Measurements from ENCODE around the gene CRACDL. TPM values are rescaled to one million over a fixed set of nuclear protein-coding genes. Genes with fewer than 3 reads are reported as not detected.

The CRACDL gene
- total RNA-seq, 2 donors from 2014 or later: 4.1 to 20.8 TPM

DNA sequence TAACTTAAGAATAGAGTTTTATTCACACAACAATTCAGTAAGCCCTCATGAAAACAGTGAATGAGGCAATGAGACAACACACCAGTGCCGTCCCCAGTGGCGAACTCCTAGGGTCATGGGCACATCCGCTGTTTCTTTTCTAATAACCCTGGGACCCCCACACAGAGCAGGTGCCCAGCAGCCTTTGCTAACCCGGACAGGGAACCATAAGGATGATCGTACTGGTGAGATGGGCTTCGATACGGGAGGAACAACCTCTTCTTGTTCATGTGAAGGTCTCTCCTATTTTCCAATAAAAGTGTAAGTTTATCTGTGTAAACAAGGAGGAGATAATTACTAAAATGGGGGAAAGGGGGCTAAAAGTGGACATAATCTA, 107.7 kb downstream of the CRACDL start:
- H3K4me1 ChIP-seq (replicated peaks): no peaks in the 10 kb centered on the region

DNA sequence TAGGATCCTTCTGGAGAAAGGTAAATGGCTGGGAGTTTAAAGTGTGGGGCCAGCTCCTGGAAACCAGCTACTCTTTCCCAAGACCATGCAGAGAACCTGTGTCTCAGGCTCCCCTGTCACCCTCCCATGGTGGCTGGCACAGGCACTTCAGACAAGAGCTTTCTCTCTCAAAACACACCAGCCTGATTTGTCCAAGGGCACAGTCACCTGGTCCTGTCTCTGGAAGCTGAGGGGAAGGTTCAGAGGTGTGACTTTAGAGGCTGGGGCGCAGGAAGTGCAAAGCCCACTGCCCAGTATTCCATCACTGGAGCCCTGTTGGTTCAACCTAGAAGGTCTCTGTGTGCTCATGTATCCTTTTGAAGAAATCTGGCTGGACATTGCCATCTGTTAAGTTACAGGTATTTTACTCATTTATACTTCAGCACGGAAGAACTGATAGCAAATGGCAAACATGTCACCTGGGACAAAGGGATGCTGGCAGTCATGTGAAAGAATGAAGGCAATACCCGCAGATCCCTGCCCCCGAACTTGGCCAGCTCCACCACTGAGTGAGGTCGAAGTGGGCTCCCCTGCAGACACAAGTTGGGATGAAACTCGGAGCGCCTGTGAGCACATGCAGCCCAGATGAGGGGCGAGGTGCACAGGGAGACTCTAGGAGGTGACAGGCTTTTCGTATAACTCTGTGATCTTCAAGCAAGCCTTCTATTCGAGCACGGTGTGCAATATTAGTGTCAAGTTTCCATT, 108.2 kb downstream of the CRACDL start:
- Histone ChIP-seq H3K4me1 (replicated peaks) (no peaks in the 10 kb centered on the region), H3K9me3 (no peaks in the 10 kb centered on the region), H3K27me3 (replicated peaks; ENCODE audit: insufficient read depth) (no peaks in the 10 kb centered on the region), H3K36me3 (no peaks in the 10 kb centered on the region), H3K27ac (no peak overlapping the region), H3K4me3 (no peak overlapping the region)
- WGBS: 78% methylated on average over 11 of the region's 11 CpGs
- no peak for DNase-seq (ENCODE audit: low spot score)
- no peak for TF ChIP-seq POLR2A (IDR thresholded peaks at IDR 0.05)
- TF ChIP-seq POLR2AphosphoS5 (IDR thresholded peaks at IDR 0.05): no peak
- TF ChIP-seq, protein P1, sequence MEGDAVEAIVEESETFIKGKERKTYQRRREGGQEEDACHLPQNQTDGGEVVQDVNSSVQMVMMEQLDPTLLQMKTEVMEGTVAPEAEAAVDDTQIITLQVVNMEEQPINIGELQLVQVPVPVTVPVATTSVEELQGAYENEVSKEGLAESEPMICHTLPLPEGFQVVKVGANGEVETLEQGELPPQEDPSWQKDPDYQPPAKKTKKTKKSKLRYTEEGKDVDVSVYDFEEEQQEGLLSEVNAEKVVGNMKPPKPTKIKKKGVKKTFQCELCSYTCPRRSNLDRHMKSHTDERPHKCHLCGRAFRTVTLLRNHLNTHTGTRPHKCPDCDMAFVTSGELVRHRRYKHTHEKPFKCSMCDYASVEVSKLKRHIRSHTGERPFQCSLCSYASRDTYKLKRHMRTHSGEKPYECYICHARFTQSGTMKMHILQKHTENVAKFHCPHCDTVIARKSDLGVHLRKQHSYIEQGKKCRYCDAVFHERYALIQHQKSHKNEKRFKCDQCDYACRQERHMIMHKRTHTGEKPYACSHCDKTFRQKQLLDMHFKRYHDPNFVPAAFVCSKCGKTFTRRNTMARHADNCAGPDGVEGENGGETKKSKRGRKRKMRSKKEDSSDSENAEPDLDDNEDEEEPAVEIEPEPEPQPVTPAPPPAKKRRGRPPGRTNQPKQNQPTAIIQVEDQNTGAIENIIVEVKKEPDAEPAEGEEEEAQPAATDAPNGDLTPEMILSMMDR (IDR thresholded peaks at IDR 0.05): no peak
- intact Hi-C loops (cut with DNase I): no loop called here

More for the DNA sequence above, 107.7 kb downstream of the CRACDL start:
- H3K36me3 ChIP-seq: no peaks in the 10 kb centered on the region
- H3K9me3 ChIP-seq: no peaks in the 10 kb centered on the region
- H3K27ac ChIP-seq: no peak overlapping the region
- no peak for DNase-seq (ENCODE audit: low spot score)
- H3K27me3 ChIP-seq (replicated peaks; ENCODE audit: insufficient read depth): no peaks in the 10 kb centered on the region
- H3K4me3 ChIP-seq: no peak overlapping the region
- intact Hi-C loops (cut with DNase I): no loop called here
- TF ChIP-seq POLR2A (IDR thresholded peaks at IDR 0.05) (no peak), POLR2AphosphoS5 (IDR thresholded peaks at IDR 0.05) (no peak)
- TF ChIP-seq, protein P1 (IDR thresholded peaks at IDR 0.05): no peak
- WGBS: 82% methylated on average over 7 of the region's 7 CpGs

DNA sequence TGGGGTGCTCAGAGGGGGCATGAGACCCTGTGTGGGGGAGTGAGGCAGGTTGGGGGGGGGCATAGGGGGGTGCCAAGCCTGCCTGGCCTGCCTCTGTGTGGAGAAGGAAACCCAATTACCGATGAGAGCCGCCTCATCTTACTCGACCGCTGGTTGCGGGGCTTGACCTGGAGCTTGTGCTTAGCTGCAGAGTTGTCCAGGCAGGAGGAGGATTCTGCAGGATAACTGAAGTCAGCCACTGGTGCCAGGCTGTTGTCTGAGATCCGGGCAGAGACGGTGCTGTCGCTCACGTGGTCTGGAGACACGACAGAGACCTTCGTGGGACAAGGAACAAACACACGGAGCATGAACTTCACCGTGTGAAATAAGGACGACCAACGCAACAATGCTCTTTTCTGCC, 109.2 kb downstream of the CRACDL start:
- Histone ChIP-seq H3K27me3 (replicated peaks; ENCODE audit: insufficient read depth) (no peaks in the 10 kb centered on the region), H3K9me3 (no peaks in the 10 kb centered on the region), H3K4me3 (no peak overlapping the region), H3K27ac (no peak overlapping the region), H3K4me1 (replicated peaks) (no peaks in the 10 kb centered on the region), H3K36me3 (no peaks in the 10 kb centered on the region)
- DNase-seq (ENCODE audit: low spot score): no peak
- intact Hi-C loops (cut with DNase I): no loop called here
- 90% methylated on average over 15 of the region's 15 CpGs for WGBS
- TF ChIP-seq POLR2A (IDR thresholded peaks at IDR 0.05) (no peak), POLR2AphosphoS5 (IDR thresholded peaks at IDR 0.05) (no peak)
- TF ChIP-seq, protein P1 (IDR thresholded peaks at IDR 0.05): no peak

DNA sequence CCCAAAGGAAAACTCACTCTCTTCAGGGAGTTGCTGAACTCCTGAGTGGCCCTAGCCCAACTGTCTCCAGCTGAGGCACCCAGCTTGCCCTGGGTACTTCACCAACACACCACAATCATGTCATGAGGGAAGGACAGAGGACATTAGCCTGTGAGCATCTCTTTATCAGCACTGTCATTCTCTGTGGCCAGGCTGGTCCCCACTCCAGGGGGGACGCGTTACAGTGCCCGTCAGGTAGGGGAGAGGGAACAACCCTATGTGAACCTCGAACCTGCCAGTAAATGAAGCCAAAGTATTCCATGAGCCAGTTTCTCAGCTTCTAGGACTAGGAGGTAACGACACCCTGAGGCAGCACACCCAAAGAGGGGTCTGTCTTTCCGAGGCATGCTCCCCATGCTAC, 110.2 kb downstream of the CRACDL start:
- TF ChIP-seq, protein P1 (IDR thresholded peaks at IDR 0.05): no peak
- TF ChIP-seq POLR2AphosphoS5 (IDR thresholded peaks at IDR 0.05): no peak
- TF ChIP-seq POLR2A (IDR thresholded peaks at IDR 0.05): no peak
- H3K9me3 ChIP-seq: no peaks in the 10 kb centered on the region
- DNase-seq (ENCODE audit: low spot score): no peak

DNA sequence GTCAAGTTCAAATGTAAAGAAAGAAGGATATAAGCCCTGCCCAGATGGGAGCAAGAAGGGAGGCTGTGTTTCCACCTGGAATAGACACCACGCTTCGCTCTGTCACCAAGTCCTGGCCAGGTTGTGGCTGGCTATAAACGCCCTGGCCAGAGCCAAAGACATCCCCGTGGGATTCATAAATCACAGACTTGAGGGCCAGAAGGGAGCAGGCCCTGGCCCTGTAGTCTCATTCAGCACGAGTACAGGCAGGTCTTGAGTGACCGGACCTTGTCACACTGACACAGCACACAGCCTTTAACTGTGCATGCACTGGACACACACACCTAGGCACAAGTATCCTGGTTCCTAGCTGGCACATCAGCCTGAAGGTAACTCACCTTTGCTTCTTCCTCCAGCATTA, 110.6 kb downstream of the CRACDL start:
- TF ChIP-seq, protein P1 (IDR thresholded peaks at IDR 0.05): no peak
- no peak for TF ChIP-seq POLR2AphosphoS5 (IDR thresholded peaks at IDR 0.05)
- no peak for TF ChIP-seq POLR2A (IDR thresholded peaks at IDR 0.05)
- intact Hi-C loops (cut with DNase I): no loop called here
- Histone ChIP-seq H3K36me3 (no peaks in the 10 kb centered on the region), H3K9me3 (no peaks in the 10 kb centered on the region), H3K27me3 (replicated peaks; ENCODE audit: insufficient read depth) (no peaks in the 10 kb centered on the region), H3K27ac (no peak overlapping the region), H3K4me1 (replicated peaks) (no peaks in the 10 kb centered on the region), H3K4me3 (no peak overlapping the region)
- WGBS: 74% methylated on average over 6 of the region's 6 CpGs
- no peak for DNase-seq (ENCODE audit: low spot score)

More for the DNA sequence above, 110.2 kb downstream of the CRACDL start:
- Histone ChIP-seq H3K4me3 (no peak overlapping the region), H3K27ac (no peak overlapping the region), H3K4me1 (replicated peaks) (no peaks in the 10 kb centered on the region), H3K36me3 (no peaks in the 10 kb centered on the region), H3K27me3 (replicated peaks; ENCODE audit: insufficient read depth) (no peaks in the 10 kb centered on the region)
- 95% methylated on average over 6 of the region's 6 CpGs for WGBS
- intact Hi-C loops (cut with DNase I): no loop called here

Measured in prostate gland (tissue), 2 donors.